ENCODE data around the gene CCL18. TPM values are rescaled to one million over a fixed set of nuclear protein-coding genes. Genes with fewer than 3 reads are reported as not detected.
"Not testable (repeated sequence)": the region's sequence is repeated elsewhere in the genome, so short reads cannot be mapped to it uniquely, and the experiment has no call there.

CCL18 gene
- polyA plus RNA-seq, 5 donors: 0.22 to 0.25 TPM; not detected in 3

DNA sequence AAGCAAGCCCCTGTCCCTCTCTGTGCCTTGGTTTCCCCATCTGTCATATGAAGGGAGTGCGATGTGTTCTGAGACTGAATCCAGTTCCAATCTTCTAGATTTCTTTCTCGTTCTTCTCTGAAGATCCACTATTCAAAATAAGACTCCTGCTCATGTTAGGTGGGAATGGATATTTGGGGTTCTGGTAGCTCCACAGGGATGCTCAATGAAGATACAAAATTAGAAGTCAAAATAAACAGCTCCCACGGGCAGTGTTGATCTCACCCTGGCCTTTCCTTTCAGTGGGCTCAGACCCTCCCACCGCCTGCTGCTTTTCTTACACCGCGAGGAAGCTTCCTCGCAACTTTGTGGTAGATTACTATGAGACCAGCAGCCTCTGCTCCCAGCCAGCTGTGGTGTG is 40.2 kb downstream of the CCL18 start:
- DNase-seq: not testable (repeated sequence)

DNA sequence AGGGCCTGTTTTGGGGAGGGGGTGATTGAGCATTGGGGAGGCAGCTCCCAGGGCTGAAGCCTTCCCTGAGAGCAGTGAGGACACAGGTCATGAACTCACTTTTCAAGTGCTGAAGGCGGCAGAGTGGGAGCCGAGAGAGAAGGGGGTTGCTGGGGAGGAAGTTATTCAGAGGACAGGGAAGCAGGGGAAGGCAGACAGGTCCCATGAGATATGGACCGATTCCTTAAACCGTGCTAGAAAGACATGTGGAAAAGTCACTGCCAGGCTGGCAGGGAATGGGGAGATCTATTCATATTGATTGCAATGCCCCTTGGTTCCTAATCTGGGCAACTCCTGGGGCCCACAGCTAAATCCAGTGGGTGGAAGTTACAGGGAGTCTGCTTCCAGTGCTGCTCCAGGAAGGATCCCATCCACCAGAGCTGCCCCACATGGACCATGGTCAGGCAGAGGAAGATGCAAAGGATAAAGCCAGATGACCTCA is 40.7 kb downstream of the CCL18 start:
- no peak for DNase-seq

DNA sequence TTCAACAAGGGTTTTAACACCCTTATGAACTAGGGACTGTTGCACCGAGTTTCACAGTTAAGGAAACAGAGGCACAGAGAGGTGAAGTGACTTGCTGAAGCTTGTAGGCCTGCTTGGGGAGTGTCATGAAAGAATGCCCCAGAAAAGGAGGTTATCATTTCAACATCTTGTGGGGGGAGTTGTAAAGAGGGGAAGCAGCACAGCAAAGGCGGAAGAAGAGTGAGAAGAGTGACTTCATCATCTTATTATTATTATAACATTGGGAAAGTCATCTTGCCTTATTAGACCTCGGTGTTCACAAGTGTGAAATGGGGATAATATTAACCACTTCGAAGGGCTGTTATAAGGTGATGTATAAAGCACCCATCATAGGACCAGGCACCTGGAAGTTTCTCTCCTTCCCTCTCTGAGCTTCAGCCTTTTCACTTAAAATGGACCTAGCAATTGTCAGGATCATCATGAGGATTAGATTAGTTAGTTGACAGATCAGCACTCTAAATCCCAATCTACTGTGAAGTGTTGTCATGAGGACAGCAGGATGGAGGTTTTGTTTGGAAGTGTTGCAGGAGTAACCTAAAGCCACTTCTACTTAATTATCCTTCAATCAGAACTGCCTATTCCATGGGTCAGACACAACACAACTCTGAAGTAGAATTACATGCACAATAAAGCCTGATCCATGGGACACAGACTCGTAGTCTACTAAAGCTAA is 41.9 kb downstream of the CCL18 start:
- no peak for DNase-seq

DNA sequence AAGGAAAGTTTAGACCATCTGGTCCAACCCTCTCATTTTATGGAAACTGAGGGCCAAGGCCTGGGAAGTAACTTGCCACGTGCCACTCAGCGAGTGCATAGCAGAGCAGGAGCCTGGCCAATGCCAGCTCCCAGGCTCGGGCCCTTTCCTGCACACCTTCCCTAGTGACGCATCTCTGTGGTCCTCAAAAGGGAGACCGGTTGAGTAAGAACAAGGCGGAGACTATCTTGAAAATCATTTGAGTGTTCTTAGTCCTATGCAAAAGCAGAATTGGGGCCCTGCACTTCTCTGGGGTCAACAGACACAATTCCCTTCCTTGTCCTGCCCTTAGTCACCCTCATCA is 42.4 kb downstream of the CCL18 start:
- DNase-seq: no peak

DNA sequence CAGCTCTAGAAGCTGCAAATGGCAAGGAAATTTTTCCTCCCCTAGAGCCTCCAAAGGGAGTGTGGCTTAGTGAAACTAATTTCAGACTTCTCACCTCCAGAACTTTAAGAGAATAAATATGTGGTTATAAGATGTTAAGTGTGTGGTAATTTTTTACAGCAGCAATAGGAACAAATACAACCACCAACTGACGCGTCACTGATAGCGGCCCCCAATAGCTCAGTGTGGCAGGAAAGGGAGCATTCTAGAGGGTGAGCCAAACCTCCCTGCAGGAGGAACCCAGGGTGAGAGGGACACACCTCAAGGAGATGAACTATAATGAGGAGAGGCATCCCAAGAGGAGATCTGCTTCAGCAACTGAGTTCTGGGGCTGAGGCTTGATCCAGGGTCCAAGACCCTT is 43.6 kb downstream of the CCL18 start:
- no peak for DNase-seq

DNA sequence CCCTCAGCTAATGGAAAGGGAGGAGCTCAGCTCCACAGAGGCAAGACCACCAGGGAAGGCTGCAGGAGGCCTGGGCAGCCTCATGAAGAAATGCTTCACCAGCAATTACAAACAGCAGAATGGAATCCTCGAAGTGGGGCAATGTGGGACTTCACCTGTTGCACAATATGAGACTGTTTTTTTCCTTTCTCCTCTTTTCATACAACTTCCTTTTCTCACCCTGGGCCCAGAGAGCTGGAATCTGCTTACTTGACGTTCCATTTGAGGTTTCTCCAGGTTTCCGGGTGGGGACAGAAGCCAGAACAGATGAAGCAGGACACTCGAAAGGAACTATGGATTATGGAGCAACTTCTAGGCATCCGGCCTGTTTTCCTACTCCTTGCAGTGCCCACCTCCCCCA is 44.2 kb downstream of the CCL18 start:
- DNase-seq: not testable (repeated sequence)

DNA sequence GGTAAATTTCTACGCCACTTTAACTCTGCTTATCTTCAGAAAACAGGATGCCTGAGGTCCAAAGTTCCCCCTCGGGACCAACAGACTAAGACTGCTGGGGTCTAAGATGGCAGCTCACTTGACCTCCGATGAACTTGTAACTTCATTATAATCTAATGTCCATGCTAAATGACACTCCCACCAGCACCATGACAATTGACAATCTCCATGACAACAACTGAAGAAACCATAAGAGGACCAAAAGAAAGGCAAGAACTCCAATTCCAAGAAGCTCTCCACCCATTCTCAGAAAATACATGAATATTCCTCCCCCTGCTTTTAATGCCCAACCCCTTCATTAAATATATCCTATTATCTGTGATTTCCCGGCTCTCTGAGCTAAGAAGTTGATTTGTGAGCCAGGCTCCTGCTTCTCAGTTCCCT is 47.0 kb downstream of the CCL18 start:
- DNase-seq: no peak

DNA sequence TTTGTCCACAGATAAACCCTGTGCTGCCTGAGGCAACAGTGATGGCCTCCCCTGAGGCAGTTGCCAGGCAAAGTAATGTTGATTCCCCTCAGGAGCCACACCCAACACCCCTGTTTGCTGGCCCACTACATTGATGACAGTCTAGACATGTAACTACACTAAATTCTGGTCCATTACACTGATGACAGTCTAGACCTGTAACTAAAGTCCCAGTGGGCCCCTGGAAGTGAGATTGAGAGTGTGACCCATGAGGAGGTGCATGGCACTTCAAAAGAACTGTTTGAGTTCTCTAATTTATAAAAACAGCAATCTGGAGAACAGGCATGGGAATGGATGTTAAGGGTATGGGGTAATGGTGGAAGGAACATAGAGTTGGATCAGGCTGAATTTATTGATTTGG is 48.5 kb downstream of the CCL18 start:
- no peak for DNase-seq

DNA sequence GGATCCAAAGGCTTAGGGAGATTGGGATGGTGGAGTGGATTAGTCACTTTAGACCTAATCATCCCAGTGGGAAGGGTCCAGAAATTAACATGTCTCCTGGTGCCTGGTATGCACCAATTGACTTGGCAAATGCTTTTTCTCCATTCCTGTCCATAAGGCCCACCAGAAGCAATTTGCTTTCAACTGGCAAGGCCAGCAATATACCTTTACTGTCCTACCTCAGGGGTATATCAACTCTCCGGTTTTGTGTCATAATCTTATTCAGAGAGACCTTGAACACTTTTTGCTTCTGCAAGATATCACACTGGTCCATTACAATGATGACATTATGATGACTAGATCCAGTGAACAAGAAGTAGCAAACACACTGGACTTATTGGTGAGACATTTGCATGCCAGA is 49.1 kb downstream of the CCL18 start:
- DNase-seq: not testable (repeated sequence)

- DNase-seq: not testable (repeated sequence)
These were observed 51.0 kb downstream of the CCL18 start for GRCh38 chr17:36114971-36115648.

DNA sequence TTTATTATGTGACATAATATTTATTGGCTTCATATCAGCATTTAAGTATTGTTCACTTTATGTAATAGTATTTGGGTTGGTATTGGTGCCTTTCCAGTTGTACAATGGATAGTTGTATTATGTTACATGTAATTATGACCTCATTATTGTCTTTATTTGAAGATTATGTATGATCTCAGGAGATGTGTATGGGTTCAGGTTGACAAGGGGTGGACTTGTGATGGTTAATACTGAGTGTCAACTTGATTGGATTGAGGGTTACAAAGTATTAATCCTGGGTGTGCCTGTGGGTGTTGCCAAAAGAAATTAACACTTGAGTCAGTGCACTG is 51.5 kb downstream of the CCL18 start:
- DNase-seq: not testable (repeated sequence)

- DNase-seq: no peak
These were observed 53.7 kb downstream of the CCL18 start for GRCh38 chr17:36117505-36118382.

GRCh38 chr17:36118477-36119353 is 54.6 kb downstream of the CCL18 start:
- no peak for DNase-seq

GRCh38 chr17:36120221-36120620 is 56.1 kb downstream of the CCL18 start:
- DNase-seq: no peak

GRCh38 chr17:36121099-36121498 is 57.0 kb downstream of the CCL18 start:
- not testable (repeated sequence) for DNase-seq

Other genes with a start within 250 kb of the CCL18 start
- under 1 TPM; 0.08 to 0.28 (median 0.16) TPM for gene HEATR9, start 195.4 kb upstream of the CCL18 start, polyA plus RNA-seq (ENCODE audit: insufficient read depth in 1 of 5, insufficient read length in 5 of 5, low replicate concordance in 1 of 5)
- 1 to 10 TPM; 2.7 to 4.4 (median 4.0) TPM for gene CCL5, start 183.9 kb upstream of the CCL18 start, polyA plus RNA-seq (ENCODE audit: insufficient read depth in 1 of 5, insufficient read length in 5 of 5, low replicate concordance in 1 of 5)
- gene RDM1, start 133.5 kb upstream of the CCL18 start, polyA plus RNA-seq (ENCODE audit: insufficient read depth in 1 of 5, insufficient read length in 5 of 5, low replicate concordance in 1 of 5): 1 to 10 TPM; 2.0 to 3.6 (median 2.5) TPM
- not detected for gene LYZL6, start 120.6 kb upstream of the CCL18 start, polyA plus RNA-seq (ENCODE audit: insufficient read depth in 1 of 5, insufficient read length in 5 of 5, low replicate concordance in 1 of 5)
- gene CCL16, start 82.8 kb upstream of the CCL18 start, polyA plus RNA-seq (ENCODE audit: insufficient read depth in 1 of 5, insufficient read length in 5 of 5, low replicate concordance in 1 of 5): 1 to 10 TPM in 1 of 5 donors, under 1 TPM in 4; 0.49 to 1.0 (median 0.84) TPM
- gene CCL14, start 77.5 kb upstream of the CCL18 start, polyA plus RNA-seq (ENCODE audit: insufficient read depth in 1 of 5, insufficient read length in 5 of 5, low replicate concordance in 1 of 5): 100 to 1,000 TPM in 2 of 5 donors, 10 to 100 TPM in 3; 70.5 to 119 (median 83.9) TPM
- under 1 TPM; 0.11 to 0.41 (median 0.25) TPM for gene CCL15, start 62.7 kb upstream of the CCL18 start, polyA plus RNA-seq (ENCODE audit: insufficient read depth in 1 of 5, insufficient read length in 5 of 5, low replicate concordance in 1 of 5)
- under 1 TPM in 3 of 5 donors, not detected in 2; 0.48 to 0.65 (median 0.65) TPM for gene CCL23, start 46.3 kb upstream of the CCL18 start, polyA plus RNA-seq (ENCODE audit: insufficient read depth in 1 of 5, insufficient read length in 5 of 5, low replicate concordance in 1 of 5)
- gene CCL3, start 25.9 kb downstream of the CCL18 start, polyA plus RNA-seq (ENCODE audit: insufficient read depth in 1 of 5, insufficient read length in 5 of 5, low replicate concordance in 1 of 5): 10 to 100 TPM in 2 of 5 donors, 1 to 10 TPM in 3; 2.4 to 12.1 (median 7.9) TPM
- gene CCL4, start 39.6 kb downstream of the CCL18 start, polyA plus RNA-seq (ENCODE audit: insufficient read depth in 1 of 5, insufficient read length in 5 of 5, low replicate concordance in 1 of 5): 1 to 10 TPM; 1.5 to 9.7 (median 6.0) TPM
- 10 to 100 TPM; 11.0 to 23.4 (median 17.4) TPM for gene TBC1D3B, start 112.4 kb downstream of the CCL18 start, polyA plus RNA-seq (ENCODE audit: insufficient read depth in 1 of 5, insufficient read length in 5 of 5, low replicate concordance in 1 of 5)
- 1 to 10 TPM in 3 of 5 donors, under 1 TPM in 2; 0.37 to 3.5 (median 1.5) TPM for gene CCL3L1, start 132.5 kb downstream of the CCL18 start, polyA plus RNA-seq (ENCODE audit: insufficient read depth in 1 of 5, insufficient read length in 5 of 5, low replicate concordance in 1 of 5)
- 1 to 10 TPM; 1.3 to 6.5 (median 2.8) TPM for gene CCL4L2, start 146.8 kb downstream of the CCL18 start, polyA plus RNA-seq (ENCODE audit: insufficient read depth in 1 of 5, insufficient read length in 5 of 5, low replicate concordance in 1 of 5)
- under 1 TPM in 3 of 5 donors, not detected in 2; 0.30 to 0.68 (median 0.51) TPM for gene TBC1D3I, start 200.3 kb downstream of the CCL18 start, polyA plus RNA-seq (ENCODE audit: insufficient read depth in 1 of 5, insufficient read length in 5 of 5, low replicate concordance in 1 of 5)

All from right lung (tissue), 5 donors.